K562 (cell line): ENCODE results near the gene DUSP28. TPM values are rescaled to one million over a fixed set of nuclear protein-coding genes. Genes with fewer than 3 reads are reported as not detected.

ENCODE experiments used
- ATAC-seq: fragments of 200-7000 bp; cut with Tn5 transposase; 3 replicates; pipeline ENCODE4 v1.9.1; 2020; ENCODE audit warnings: moderate library complexity
- BruUV-seq: library from RNA; stranded (reverse); fragments of 400-500 nt; replicated peaks from 2 replicates; lab custom pipeline; 2021; lab: Mats Ljungman, UMichigan
- CTCF ChIA-PET: fragments of 300-600 bp; formaldehyde crosslinking; extraction: SDS; loops from one replicate; lab custom pipeline; 2021; ENCODE audit warnings: low intra/inter-chr PET ratio; lab: Yijun Ruan, JAX
- POLR2A ChIA-PET: fragments of 300-600, 350-650 bp; sonication (Branson Sonifier 250); formaldehyde crosslinking; extraction: SDS; loops from one replicate; lab custom pipeline; 2021; ENCODE audit warnings: antibody characterized with exemption, inconsistent platforms; lab: Yijun Ruan, JAX
- DNase-seq, 4 experiments: peaks; one replicate each; pipeline versions ENCODE4 v3.0.0 to v3.0.0-alpha.2; 2011 to 2018; ENCODE audit warnings: low spot score in 3 of 4, mixed read lengths in 3 of 4; ENCODE audit errors: extremely low read depth in 1 of 4
- FAIRE-seq: peaks from 2 replicates; lab custom pipeline; 2011; peaks lifted over from hg19 to GRCh38; lab: Jason Lieb, UNC
- H2AFZ ChIP-seq: 2 replicates; pipeline ENCODE4 v1.6.0; 2011; ENCODE audit warnings: low read depth, low read length, control low read depth, inconsistent platforms
- H3K27ac ChIP-seq: fragments of 200-600 bp; 3 replicates; pipeline ENCODE4 v1.8.0; 2011; ENCODE audit warnings: low read depth, mild to moderate bottlenecking, control low read depth, inconsistent platforms, low read length, moderate library complexity, mixed read lengths; ENCODE audit errors: extremely low read depth
- H3K27me3 ChIP-seq, 2 experiments: fragments of 300-600 bp in 1 of 2; 2 replicates in 1 of 2; 3 replicates in 1 of 2; pipeline versions ENCODE4 v1.6.0 to v1.8.0; 2011; ENCODE audit warnings: inconsistent platforms in 2 of 2, low read length in 2 of 2, mild to moderate bottlenecking in 1 of 2, mixed read lengths in 1 of 2, moderate library complexity in 1 of 2; ENCODE audit not compliant: control insufficient read depth in 2 of 2, insufficient read depth in 2 of 2
- H3K36me3 ChIP-seq: fragments of 300-600 bp; 3 replicates; pipeline ENCODE4 v1.8.0; 2011; ENCODE audit warnings: mild to moderate bottlenecking, low read length, inconsistent platforms; ENCODE audit not compliant: control insufficient read depth, insufficient read depth
- H3K4me1 ChIP-seq, 2 experiments: fragments of 200-600 bp in 1 of 2; replicated peaks in 1 of 2; 2 replicates in 1 of 2; 3 replicates in 1 of 2; pipeline versions ENCODE4 v1.5.1 to v1.8.0; 2011; ENCODE audit warnings: inconsistent platforms in 2 of 2, low read length in 2 of 2, mild to moderate bottlenecking in 1 of 2, mixed read lengths in 1 of 2, moderate library complexity in 1 of 2; ENCODE audit not compliant: control insufficient read depth in 2 of 2, insufficient read depth in 2 of 2
- H3K4me2 ChIP-seq: 2 replicates; pipeline ENCODE4 v1.6.1; 2011; ENCODE audit warnings: low read length, control low read depth, inconsistent platforms, mixed read lengths; ENCODE audit not compliant: insufficient read depth
- H3K4me3 ChIP-seq: fragments of 200-600 bp; sonication (generic), shearing (Covaris generic); 2 replicates; pipeline ENCODE4 v1.5.1; 2016; ENCODE audit warnings: control low read depth, inconsistent platforms
- H3K79me2 ChIP-seq: fragments of 200-600 bp; 3 replicates; pipeline ENCODE4 v1.8.0; 2011; ENCODE audit warnings: low read length, inconsistent platforms; ENCODE audit not compliant: control insufficient read depth, insufficient read depth
- H3K9ac ChIP-seq, 2 experiments: 2 replicates each; pipeline versions ENCODE4 v1.6.0 to v1.6.1; 2011; ENCODE audit warnings: low read depth in 2 of 2, low read length in 2 of 2, control low read depth in 1 of 2, inconsistent platforms in 1 of 2, mild to moderate bottlenecking in 1 of 2, mixed read lengths in 1 of 2; ENCODE audit not compliant: insufficient read depth in 1 of 2
- H3K9me1 ChIP-seq: one replicate; pipeline ENCODE4 v1.6.0; 2011; ENCODE audit warnings: inconsistent platforms, mild to moderate bottlenecking, low read length, moderate library complexity; ENCODE audit not compliant: control insufficient read depth, insufficient read depth
- H3K9me3 ChIP-seq: replicated peaks from 2 replicates; pipeline ENCODE4 v1.5.1; 2011; ENCODE audit warnings: low read depth, low read length, inconsistent platforms; ENCODE audit not compliant: control insufficient read depth, insufficient read depth
- H4K20me1 ChIP-seq: replicated peaks from 2 replicates; pipeline ENCODE4 v1.6.1; 2011; ENCODE audit warnings: low read length, inconsistent platforms, mixed read lengths; ENCODE audit not compliant: control insufficient read depth, insufficient read depth
- CBFA2T2 ChIP-seq: fragments of 450-650 bp; conservative IDR thresholded peaks from 2 replicates; pipeline ENCODE4 v1.6.1; 2017; ENCODE audit warnings: mild to moderate bottlenecking
- FOXA1 ChIP-seq: fragments of 450-650 bp; IDR thresholded peaks from 2 replicates; pipeline ENCODE4 v1.6.1; 2016; ENCODE audit warnings: mild to moderate bottlenecking, borderline replicate concordance
- HDAC6 ChIP-seq: IDR thresholded peaks from 2 replicates; pipeline ENCODE4 v1.6.1; 2012; ENCODE audit warnings: low read depth, mild to moderate bottlenecking, control low read depth, inconsistent platforms, low read length, moderate library complexity
- HNRNPK ChIP-seq: fragments of 200-400 bp; formaldehyde crosslinking; IDR thresholded peaks from one replicate; pipeline ENCODE4 v1.6.1; 2018; ENCODE audit warnings: mild to moderate bottlenecking, low read depth, low read length; ENCODE audit not compliant: poor library complexity, severe bottlenecking
- NELFE ChIP-seq: IDR thresholded peaks from 2 replicates; pipeline ENCODE4 v1.6.1; 2011; ENCODE audit warnings: mild to moderate bottlenecking; ENCODE audit not compliant: insufficient read depth, insufficient read length
- SMAD2 ChIP-seq: fragments of 150-350 bp; IDR thresholded peaks from 2 replicates; pipeline ENCODE4 v1.6.1; 2014; ENCODE audit warnings: low read depth, mild to moderate bottlenecking, low read length
- TAF15 ChIP-seq: fragments of 200-400 bp; formaldehyde crosslinking; IDR thresholded peaks from 2 replicates; pipeline ENCODE4 v1.6.1; 2017; ENCODE audit warnings: mild to moderate bottlenecking, low read depth, low read length, moderate library complexity
- TAF7 ChIP-seq: fragments of 450-650 bp; IDR thresholded peaks from 2 replicates; pipeline ENCODE4 v1.6.1; 2016; ENCODE audit warnings: missing genetic modification characterization, missing compliant biosample characterization
- TAF9B ChIP-seq: fragments of 450-650 bp; IDR thresholded peaks from 2 replicates; pipeline ENCODE4 v1.6.1; 2018; ENCODE audit warnings: mild to moderate bottlenecking; ENCODE audit not compliant: partially characterized antibody
- ZNF24 ChIP-seq: fragments of 450-650 bp; IDR thresholded peaks from 2 replicates; pipeline ENCODE4 v1.6.1; 2016
- ZNF551 ChIP-seq: fragments of 250-450 bp; sonication (Bioruptor Pico); IDR thresholded peaks from 2 replicates; pipeline ENCODE4 v1.5.0; 2021; ENCODE audit warnings: mild to moderate bottlenecking, moderate library complexity
- ZNF668 ChIP-seq: fragments of 250-450 bp; sonication (Bioruptor Pico); IDR thresholded peaks from 2 replicates; pipeline ENCODE4 v1.8.0; 2022; ENCODE audit warnings: mild to moderate bottlenecking, inconsistent platforms
- WGBS: fragments of 100-300 bp; shearing (Covaris generic); methylation state at CpG from one replicate; pipeline ENCODE4 v1.1.6; 2016; ENCODE audit warnings: low coverage, mixed read lengths; ENCODE audit not compliant: insufficient coverage; ENCODE audit errors: missing lambda C conversion rate; 5-methylcytosine and 5-hydroxymethylcytosine counted together
- in situ Hi-C: fragments of 300-500 bp; cut with MboI; formaldehyde crosslinking; loops from 4 replicates; pipeline ENCODE4 v1.15.0; 2018; ENCODE audit warnings: inconsistent platforms, mixed read lengths
- intact Hi-C: fragments of 100-400 bp; cut with micrococcal nuclease; formaldehyde crosslinking; loops from 2 replicates; pipeline ENCODE4 v1.14.2; 2022
- polyA plus RNA-seq, 8 experiments: library from polyadenylated mRNA; depleted of rRNA in 4 of 8; stranded (reverse) in 5 of 8; unstranded in 3 of 8; fragments of >200 nt; fragmentation: Nextera tagmentation in 2 of 8; fragmentation: Illumina TruSeq in 1 of 8; extraction: Ambion mirVana in 2 of 8; extraction: Trizol in 1 of 8; gene quantifications; 2 replicates each; pipeline versions ENCODE4 v1.2.1 to v1.2.3, GENCODE V29; 2011 to 2014; ENCODE audit warnings: inconsistent platforms in 1 of 8, missing spikeins in 1 of 8
- total RNA-seq, 7 experiments: library from RNA; depleted of rRNA in 6 of 7; stranded (reverse); fragments of >200 nt in 6 of 7; fragmentation: Illumina TruSeq in 2 of 7; extraction: Trizol in 2 of 7; gene quantifications; 2 replicates each; pipeline versions ENCODE4 v1.2.1 to v1.2.3, GENCODE V29; 2011 to 2021; ENCODE audit warnings: low replicate concordance in 1 of 7
- TF ChIP-seq, protein P1 (sequence below): fragments of 200-800 bp; sonication (Bioruptor generic); IDR thresholded peaks from 2 replicates; pipeline ENCODE4 v1.6.1; 2016; ENCODE audit warnings: missing genetic modification characterization, missing compliant biosample characterization

Gene DUSP28
- total and polyA plus RNA-seq, 9 of the 15 experiments (the other 6 are each of a cell fraction or from before 2014, with no cell fraction given) = 2.8 to 8.1 (median 4.2) TPM

DNA sequence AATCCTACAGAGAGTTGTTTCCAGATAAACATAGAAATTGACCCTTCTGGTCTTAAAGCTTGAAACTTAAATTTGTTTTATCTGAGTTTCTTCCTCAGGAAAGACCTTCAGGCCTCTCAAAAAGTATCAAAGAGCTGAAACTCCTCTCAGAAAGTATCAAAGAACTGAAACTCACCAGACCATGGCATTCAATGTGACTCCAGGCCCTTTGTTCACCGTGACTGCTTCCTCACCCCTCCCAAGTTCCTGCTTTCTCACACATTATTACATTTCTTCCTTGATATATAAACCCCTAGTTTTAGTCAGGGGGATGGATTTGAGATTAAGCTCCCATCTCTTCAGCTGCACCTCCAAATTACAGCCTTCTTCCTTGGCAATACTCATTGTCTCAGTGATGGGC is 8.3 kb upstream of the DUSP28 start:
- Histone ChIP-seq H3K9me3 (peaks cover 2% of the 10 kb centered on the region; the same call in 1 of the 2 replicates), H3K79me2 (peaks cover 15% of the 10 kb centered on the region), H4K20me1 (no peaks in the 10 kb centered on the region), H3K36me3 (peaks cover 40% of the 10 kb centered on the region; the same call in 2 of the 3 replicates), H3K4me1 (no peaks in the 10 kb centered on the region; a peak in 1 of 5 replicates), H3K9ac (no peak overlapping the region), H2AFZ (no peak overlapping the region), H3K9me1 (no peaks in the 10 kb centered on the region), H3K4me2 (no peak overlapping the region), H3K27me3 (no peaks in the 10 kb centered on the region), H3K4me3 (no peak overlapping the region), H3K27ac (no peak overlapping the region)
- ChIA-PET POLR2A (interaction anchor here (0.6 to 1.1 kb wide), 2 partner anchors 9 to 341 kb away, joined by 3 read pairs; no protein-coding TSS in a partner anchor), CTCF (no interaction called here)
- BruUV-seq = no TSS peak
- in situ Hi-C loops = no loop called here
- WGBS = 0% methylated on average over 1 of the region's 1 CpG
- ATAC-seq (no peak), FAIRE-seq (no peak), DNase-seq (no peak)
- intact Hi-C loops = no loop called here
- TF ChIP-seq HNRNPK (no peak), NELFE (no peak), TAF15 (no peak), CBFA2T2 (no peak), SMAD2 (no peak)

DNA sequence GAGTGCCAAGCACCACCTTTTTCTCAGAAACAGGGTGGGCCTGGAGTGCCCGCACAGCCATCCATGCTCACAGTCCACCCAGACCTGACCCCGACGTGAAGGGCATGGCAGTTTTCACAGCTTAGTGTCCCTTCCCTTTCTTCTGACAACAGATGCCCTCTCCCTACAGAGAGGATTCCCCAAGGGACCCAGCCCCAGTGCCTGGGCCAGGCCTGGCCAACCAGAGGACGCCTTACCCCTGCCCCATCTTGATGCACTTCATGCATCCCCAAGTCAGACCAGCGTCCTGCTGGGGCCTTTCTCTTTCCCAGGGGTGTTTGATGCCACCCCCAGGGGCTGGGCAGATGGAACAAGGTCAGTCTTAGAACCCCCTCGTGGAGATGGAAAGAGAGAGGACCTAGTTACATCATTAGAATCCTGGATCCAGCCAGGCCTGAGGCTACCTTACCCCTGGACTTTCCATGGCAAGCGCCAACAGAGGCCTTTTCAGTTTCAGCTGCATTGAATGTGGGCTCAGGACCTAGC is 6.1 kb upstream of the DUSP28 start:
- H3K4me1 ChIP-seq = peaks cover 2 to 17% of the 10 kb centered on the region in 2 experiments; a peak in 4 of 5 replicates
- ChIA-PET CTCF (no interaction called here), POLR2A (interaction anchor here (1.1 kb wide), 1 partner anchor 32 kb away, joined by 4 read pairs; no protein-coding TSS in a partner anchor)
- no TSS peak for BruUV-seq
- no peak overlapping the region for H3K27ac ChIP-seq
- no peak overlapping the region for H3K4me3 ChIP-seq
- H3K4me2 ChIP-seq = no peak overlapping the region
- ATAC-seq = no peak
- no peaks in the 10 kb centered on the region for H4K20me1 ChIP-seq
- no peak for FAIRE-seq
- H2AFZ ChIP-seq = no peak overlapping the region
- peaks cover 51% of the 10 kb centered on the region for H3K36me3 ChIP-seq
- intact Hi-C loops = no loop called here
- 96% methylated on average over 4 of the region's 7 CpGs for WGBS
- no peak for DNase-seq
- peaks cover 3% of the 10 kb centered on the region; the same call in 1 of the 2 replicates for H3K9me3 ChIP-seq
- no peaks in the 10 kb centered on the region for H3K9me1 ChIP-seq
- no peak overlapping the region for H3K9ac ChIP-seq
- no peaks in the 10 kb centered on the region for H3K27me3 ChIP-seq
- in situ Hi-C loops = no loop called here
- peaks cover 35% of the 10 kb centered on the region for H3K79me2 ChIP-seq
- TF ChIP-seq, protein P1, sequence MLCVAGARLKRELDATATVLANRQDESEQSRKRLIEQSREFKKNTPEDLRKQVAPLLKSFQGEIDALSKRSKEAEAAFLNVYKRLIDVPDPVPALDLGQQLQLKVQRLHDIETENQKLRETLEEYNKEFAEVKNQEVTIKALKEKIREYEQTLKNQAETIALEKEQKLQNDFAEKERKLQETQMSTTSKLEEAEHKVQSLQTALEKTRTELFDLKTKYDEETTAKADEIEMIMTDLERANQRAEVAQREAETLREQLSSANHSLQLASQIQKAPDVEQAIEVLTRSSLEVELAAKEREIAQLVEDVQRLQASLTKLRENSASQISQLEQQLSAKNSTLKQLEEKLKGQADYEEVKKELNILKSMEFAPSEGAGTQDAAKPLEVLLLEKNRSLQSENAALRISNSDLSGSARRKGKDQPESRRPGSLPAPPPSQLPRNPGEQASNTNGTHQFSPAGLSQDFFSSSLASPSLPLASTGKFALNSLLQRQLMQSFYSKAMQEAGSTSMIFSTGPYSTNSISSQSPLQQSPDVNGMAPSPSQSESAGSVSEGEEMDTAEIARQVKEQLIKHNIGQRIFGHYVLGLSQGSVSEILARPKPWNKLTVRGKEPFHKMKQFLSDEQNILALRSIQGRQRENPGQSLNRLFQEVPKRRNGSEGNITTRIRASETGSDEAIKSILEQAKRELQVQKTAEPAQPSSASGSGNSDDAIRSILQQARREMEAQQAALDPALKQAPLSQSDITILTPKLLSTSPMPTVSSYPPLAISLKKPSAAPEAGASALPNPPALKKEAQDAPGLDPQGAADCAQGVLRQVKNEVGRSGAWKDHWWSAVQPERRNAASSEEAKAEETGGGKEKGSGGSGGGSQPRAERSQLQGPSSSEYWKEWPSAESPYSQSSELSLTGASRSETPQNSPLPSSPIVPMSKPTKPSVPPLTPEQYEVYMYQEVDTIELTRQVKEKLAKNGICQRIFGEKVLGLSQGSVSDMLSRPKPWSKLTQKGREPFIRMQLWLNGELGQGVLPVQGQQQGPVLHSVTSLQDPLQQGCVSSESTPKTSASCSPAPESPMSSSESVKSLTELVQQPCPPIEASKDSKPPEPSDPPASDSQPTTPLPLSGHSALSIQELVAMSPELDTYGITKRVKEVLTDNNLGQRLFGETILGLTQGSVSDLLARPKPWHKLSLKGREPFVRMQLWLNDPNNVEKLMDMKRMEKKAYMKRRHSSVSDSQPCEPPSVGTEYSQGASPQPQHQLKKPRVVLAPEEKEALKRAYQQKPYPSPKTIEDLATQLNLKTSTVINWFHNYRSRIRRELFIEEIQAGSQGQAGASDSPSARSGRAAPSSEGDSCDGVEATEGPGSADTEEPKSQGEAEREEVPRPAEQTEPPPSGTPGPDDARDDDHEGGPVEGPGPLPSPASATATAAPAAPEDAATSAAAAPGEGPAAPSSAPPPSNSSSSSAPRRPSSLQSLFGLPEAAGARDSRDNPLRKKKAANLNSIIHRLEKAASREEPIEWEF (CRISPR knock-in tag) = no peak
- TF ChIP-seq ZNF24 = no peak
- no peak for TF ChIP-seq ZNF551 (CRISPR knock-in tag)
- no peak for TF ChIP-seq FOXA1
- no peak for TF ChIP-seq TAF9B
- no peak for TF ChIP-seq HDAC6
- no peak for TF ChIP-seq ZNF668
- no peak for TF ChIP-seq TAF7 (tag)
